ENCODE measurements around the gene FOXP4. TPM values are rescaled to one million over a fixed set of nuclear protein-coding genes. Genes with fewer than 3 reads are reported as not detected.
A peak's percentile ranks its signal among the peaks of the same experiment; 100 is the strongest.

The FOXP4 gene
- polyA plus RNA-seq, 1 of the 3 experiments (the other 2 are of a cell fraction), result 7.3 TPM

GRCh38 chr6:41648921-41649320 lies 102.7 kb downstream of the FOXP4 start:
- Histone ChIP-seq H3K27ac (ENCODE audit: low read depth in 2 of 2, low read length in 1 of 2) (no peak overlapping the region), H3K79me2 (ENCODE audit: insufficient read depth) (no peaks in the 10 kb centered on the region), H2AFZ (ENCODE audit: low read depth) (no peak overlapping the region), H3F3A (replicated peaks; ENCODE audit: insufficient read depth) (no peaks in the 10 kb centered on the region), H3K9me2 (no peaks in the 10 kb centered on the region), H3K9me3 (no peaks in the 10 kb centered on the region), H3K4me3 (ENCODE audit: low read depth in 2 of 2, low read length in 1 of 2) (no peak overlapping the region), H3K4me2 (no peak overlapping the region), H3K4me1 (ENCODE audit: control insufficient read depth in 1 of 2, insufficient read depth in 2 of 2, low read depth in 1 of 2, low read length in 1 of 2) (peaks cover 4 to 13% of the 10 kb centered on the region in 2 experiments; a peak in 2 of 4 replicates), H3K9ac (no peak overlapping the region), H3K36me3 (replicated peaks in 1 of 2; ENCODE audit: control insufficient read depth in 1 of 2, insufficient read depth in 2 of 2, low read length in 1 of 2) (no peaks in the 10 kb centered on the region), H4K20me1 (ENCODE audit: insufficient read depth) (no peaks in the 10 kb centered on the region), H3K27me3 (ENCODE audit: insufficient read depth) (no peaks in the 10 kb centered on the region)
- CTCF ChIA-PET, result interaction anchor here (0.7 to 4.6 kb wide), 5 partner anchors 9 to 281 kb away, joined by 3 to 18 read pairs (median 11); no protein-coding TSS in a partner anchor
- peak; percentile 77 for DNase-seq
- POLR2A ChIA-PET, result no interaction called here
- WGBS (ENCODE audit: low lambda C conversion rate), result 64% methylated on average over 4 of the region's 5 CpGs
- no peak for TF ChIP-seq SMC3 (IDR thresholded peaks at IDR 0.05; ENCODE audit: low read depth, low read length)
- 0 out of 2 replicates have a peak, but pooled peaks have one; percentile 34 for TF ChIP-seq RCOR1 (IDR thresholded peaks at IDR 0.05; ENCODE audit: low read length)
- TF ChIP-seq EP300 (IDR thresholded peaks at IDR 0.05; ENCODE audit: borderline replicate concordance in 1 of 2, low read depth in 1 of 2, low read length in 1 of 2), result peak in 1 of 2 experiments; percentile 48; a peak in 1 of 4 replicates
- no peak for TF ChIP-seq YY1 (IDR thresholded peaks at IDR 0.05; ENCODE audit: low read depth)
- no peak for TF ChIP-seq MXI1 (IDR thresholded peaks at IDR 0.05; ENCODE audit: low read depth, low read length)
- no peak for TF ChIP-seq NRF1 (IDR thresholded peaks at IDR 0.05; ENCODE audit: low read depth, low read length)

- Histone ChIP-seq H3K79me2 (ENCODE audit: insufficient read depth) (no peaks in the 10 kb centered on the region), H3K36me3 (replicated peaks in 1 of 2; ENCODE audit: control insufficient read depth in 1 of 2, insufficient read depth in 2 of 2, low read length in 1 of 2) (no peaks in the 10 kb centered on the region), H3K9me2 (no peaks in the 10 kb centered on the region), H3K27me3 (ENCODE audit: insufficient read depth) (no peaks in the 10 kb centered on the region), H3F3A (replicated peaks; ENCODE audit: insufficient read depth) (no peaks in the 10 kb centered on the region), H3K4me3 (ENCODE audit: low read depth in 2 of 2, low read length in 1 of 2) (no peak overlapping the region), H3K9ac (no peak overlapping the region), H3K27ac (ENCODE audit: low read depth in 2 of 2, low read length in 1 of 2) (no peak overlapping the region), H3K4me2 (no peak overlapping the region), H2AFZ (ENCODE audit: low read depth) (no peak overlapping the region), H3K9me3 (no peaks in the 10 kb centered on the region), H3K4me1 (ENCODE audit: control insufficient read depth in 1 of 2, insufficient read depth in 2 of 2, low read depth in 1 of 2, low read length in 1 of 2) (peaks cover 0 to 15% of the 10 kb centered on the region in 2 experiments; a peak in 1 of 4 replicates), H4K20me1 (ENCODE audit: insufficient read depth) (no peaks in the 10 kb centered on the region)
- POLR2A ChIA-PET, result no interaction called here
- CTCF ChIA-PET, result interaction anchor here (0.7 to 4.6 kb wide), 6 partner anchors 9 to 282 kb away, joined by 3 to 18 read pairs (median 8); no protein-coding TSS in a partner anchor
- TF ChIP-seq TEAD4 (IDR thresholded peaks at IDR 0.05; ENCODE audit: borderline replicate concordance, insufficient read depth) (no peak), NRF1 (IDR thresholded peaks at IDR 0.05; ENCODE audit: low read depth, low read length) (no peak), NFIC (IDR thresholded peaks at IDR 0.05; ENCODE audit: borderline replicate concordance) (no peak), RCOR1 (IDR thresholded peaks at IDR 0.05; ENCODE audit: low read length) (no peak), ELF1 (IDR thresholded peaks at IDR 0.05) (no peak), JUND (IDR thresholded peaks at IDR 0.05) (no peak)
- TF ChIP-seq, protein P1, sequence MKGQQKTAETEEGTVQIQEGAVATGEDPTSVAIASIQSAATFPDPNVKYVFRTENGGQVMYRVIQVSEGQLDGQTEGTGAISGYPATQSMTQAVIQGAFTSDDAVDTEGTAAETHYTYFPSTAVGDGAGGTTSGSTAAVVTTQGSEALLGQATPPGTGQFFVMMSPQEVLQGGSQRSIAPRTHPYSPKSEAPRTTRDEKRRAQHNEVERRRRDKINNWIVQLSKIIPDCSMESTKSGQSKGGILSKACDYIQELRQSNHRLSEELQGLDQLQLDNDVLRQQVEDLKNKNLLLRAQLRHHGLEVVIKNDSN (IDR thresholded peaks at IDR 0.05; ENCODE audit: borderline replicate concordance, low read depth), result no peak
- TF ChIP-seq, protein P2, sequence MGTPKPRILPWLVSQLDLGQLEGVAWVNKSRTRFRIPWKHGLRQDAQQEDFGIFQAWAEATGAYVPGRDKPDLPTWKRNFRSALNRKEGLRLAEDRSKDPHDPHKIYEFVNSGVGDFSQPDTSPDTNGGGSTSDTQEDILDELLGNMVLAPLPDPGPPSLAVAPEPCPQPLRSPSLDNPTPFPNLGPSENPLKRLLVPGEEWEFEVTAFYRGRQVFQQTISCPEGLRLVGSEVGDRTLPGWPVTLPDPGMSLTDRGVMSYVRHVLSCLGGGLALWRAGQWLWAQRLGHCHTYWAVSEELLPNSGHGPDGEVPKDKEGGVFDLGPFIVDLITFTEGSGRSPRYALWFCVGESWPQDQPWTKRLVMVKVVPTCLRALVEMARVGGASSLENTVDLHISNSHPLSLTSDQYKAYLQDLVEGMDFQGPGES (IDR thresholded peaks at IDR 0.05; ENCODE audit: low read depth, low read length), result no peak
- 82% methylated on average over 6 of the region's 10 CpGs for WGBS (ENCODE audit: low lambda C conversion rate)
- no peak for DNase-seq
Measured at GRCh38 chr6:41649596-41649995, 103.4 kb downstream of the FOXP4 start.
